GM21360 (cell line): Measurements from ENCODE around the gene RNF144A.
"Not testable (repeated sequence)": the region's sequence is repeated elsewhere in the genome, so short reads cannot be mapped to it uniquely, and the experiment has no call there.

Experiments used
- ATAC-seq: cut with Tn5 transposase; IDR thresholded peaks from one replicate; pipeline ENCODE4 v1.9.1; 2021; ENCODE audit warnings: mild to moderate bottlenecking, moderate library complexity; ENCODE audit not compliant: unreplicated experiment

The RNF144A gene

GRCh38 chr2:6927186-6927585, 10.0 kb downstream of the RNF144A start:
- no peak for ATAC-seq

DNA sequence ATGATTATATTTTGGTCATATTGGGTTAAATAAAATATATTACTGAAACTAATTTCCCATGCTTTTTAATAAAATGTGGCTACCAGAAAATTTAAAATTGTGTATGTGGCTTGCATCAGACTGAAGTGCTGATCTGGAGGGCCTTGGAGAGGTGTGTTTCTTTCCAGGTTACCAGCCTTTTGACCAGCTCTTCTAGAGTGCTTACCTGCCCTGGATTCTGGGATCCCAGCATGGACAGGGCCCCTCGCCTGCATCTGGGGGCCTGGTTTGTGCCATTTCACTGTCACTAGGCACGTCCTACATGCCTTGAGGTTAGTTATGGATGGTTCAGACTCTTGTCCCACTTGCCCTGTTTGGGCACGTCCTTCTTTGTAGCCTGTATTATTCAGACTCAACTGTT, 10.5 kb downstream of the RNF144A start:
- no peak for ATAC-seq

- no peak for ATAC-seq
Observed at GRCh38 chr2:6928452-6928851, 11.2 kb downstream of the RNF144A start.

GRCh38 chr2:6929196-6929819, 12.1 kb downstream of the RNF144A start:
- no peak for ATAC-seq

- ATAC-seq = no peak
Observed at GRCh38 chr2:6930923-6931647, 13.9 kb downstream of the RNF144A start.

- ATAC-seq = no peak
Observed at GRCh38 chr2:6931753-6932152, 14.5 kb downstream of the RNF144A start.

DNA sequence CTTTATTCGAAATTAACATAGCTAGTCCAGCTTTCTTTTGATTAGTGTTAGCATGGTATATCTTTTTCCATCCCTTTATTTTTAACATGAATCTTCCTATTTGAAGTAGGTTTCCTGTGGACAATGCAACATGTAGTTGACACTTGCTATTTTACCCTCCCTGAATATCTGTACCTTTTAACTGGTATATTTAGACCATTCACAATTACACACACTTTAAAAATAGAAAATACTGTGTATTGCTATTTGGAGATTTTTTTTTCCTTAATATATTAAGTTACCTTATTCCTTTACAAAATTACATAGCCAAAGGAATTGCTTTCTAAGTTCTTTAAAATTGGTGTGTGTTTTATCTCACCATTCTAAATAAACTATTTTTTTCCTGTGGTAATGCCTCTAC, 15.0 kb downstream of the RNF144A start:
- no peak for ATAC-seq

GRCh38 chr2:6932828-6933227, 15.6 kb downstream of the RNF144A start:
- ATAC-seq = no peak

DNA sequence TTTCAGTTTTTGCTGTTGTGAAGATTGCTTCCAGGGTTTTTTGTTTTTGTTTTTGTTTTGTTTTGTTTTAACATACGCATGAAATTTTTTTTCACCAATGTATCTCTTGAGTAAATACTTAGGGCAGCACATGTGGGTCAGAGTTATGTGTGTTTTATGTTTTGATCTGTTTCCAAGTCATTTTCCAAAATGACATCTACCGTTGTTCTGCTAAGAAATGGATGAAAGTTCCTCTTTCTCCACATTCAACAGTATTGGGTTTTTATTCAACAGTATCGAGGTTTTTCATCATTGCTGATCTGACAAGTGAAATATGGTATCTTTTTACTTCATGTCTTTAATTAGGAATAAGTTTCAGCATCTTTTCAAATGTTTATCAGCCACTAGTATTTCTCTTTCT, 16.7 kb downstream of the RNF144A start:
- ATAC-seq = no peak

GRCh38 chr2:6934345-6934744, 17.1 kb downstream of the RNF144A start:
- ATAC-seq = no peak

DNA sequence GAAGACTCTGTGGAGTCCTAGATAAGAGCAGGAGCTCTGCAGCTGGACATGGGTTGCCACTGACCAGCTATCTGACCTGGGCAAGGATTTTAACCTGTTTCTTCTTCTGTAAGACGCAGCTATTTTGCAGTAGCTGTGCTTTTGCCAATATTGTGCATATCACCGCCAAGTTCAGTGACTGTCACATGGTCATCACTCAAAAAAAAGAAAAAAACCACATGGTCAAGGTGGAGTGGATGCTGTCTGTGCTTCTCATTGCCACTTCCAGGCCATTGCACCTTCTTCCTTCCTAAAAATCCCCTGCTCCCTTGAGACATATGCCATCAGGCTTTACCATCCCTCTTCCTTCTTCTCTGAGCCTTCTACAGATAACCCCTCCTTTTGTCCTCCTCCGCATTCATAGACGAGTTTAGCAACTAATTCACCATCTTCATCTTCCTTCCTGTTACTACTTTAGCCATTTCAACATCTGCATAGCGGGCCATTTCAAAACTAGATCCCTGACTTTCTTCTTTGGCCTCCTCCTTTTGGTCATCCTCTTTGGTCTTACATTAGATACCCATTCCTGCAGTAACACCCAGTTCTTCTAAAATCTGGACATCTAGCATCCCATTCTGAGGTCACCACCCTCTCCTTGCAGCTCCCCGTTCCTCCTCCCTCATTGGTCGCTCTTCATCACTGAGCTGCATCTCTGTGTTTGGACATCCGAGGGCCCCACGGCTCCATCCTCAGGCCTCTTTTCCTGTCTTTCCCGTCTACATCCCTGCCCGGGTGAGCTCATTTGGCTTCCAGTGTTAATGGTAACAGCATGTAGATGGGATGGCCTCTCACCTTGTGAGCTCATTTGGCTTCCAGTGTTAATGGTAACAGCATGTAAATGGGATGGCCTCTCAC, 17.8 kb downstream of the RNF144A start:
- no peak for ATAC-seq

DNA sequence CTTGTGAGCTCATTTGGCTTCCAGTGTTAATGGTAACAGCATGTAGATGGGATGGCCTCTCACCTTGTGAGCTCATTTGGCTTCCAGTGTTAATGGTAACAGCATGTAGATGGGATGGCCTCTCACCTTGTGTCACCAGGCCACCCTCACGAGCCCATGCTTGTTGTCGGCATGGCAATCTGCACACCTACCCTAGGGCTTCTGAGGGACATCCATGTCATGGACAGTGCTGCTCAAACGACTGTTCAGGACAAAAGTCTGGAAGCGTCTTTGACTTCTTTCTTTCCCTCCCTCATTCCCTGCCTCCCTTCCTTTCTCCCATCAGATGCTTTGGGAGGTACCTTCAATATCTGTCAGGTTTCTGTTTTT, 18.4 kb downstream of the RNF144A start:
- ATAC-seq = not testable (repeated sequence)

- ATAC-seq = no peak
Observed at GRCh38 chr2:6937157-6937556, 19.9 kb downstream of the RNF144A start.

- no peak for ATAC-seq
Observed at GRCh38 chr2:6937582-6937981, 20.4 kb downstream of the RNF144A start.

DNA sequence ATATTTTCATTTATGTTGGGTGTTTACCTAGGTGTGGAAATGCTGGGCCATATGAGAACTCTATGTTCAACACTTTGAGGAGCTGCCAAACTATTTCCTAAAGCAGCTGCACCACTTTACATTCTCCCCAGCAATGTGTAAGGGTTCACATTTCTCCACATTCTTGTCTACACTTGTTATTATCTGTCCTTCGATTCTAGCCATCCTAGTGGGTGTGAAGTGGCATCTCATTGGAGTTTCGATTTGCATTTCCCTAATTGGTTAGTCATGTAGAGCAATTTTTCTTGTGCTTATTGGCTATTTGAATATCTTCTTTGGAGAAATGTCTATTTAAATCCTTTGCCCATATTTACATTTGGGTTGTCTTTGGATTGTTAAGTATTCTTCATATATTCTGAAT, 21.9 kb downstream of the RNF144A start:
- ATAC-seq = no peak

- no peak for ATAC-seq
Observed at GRCh38 chr2:6940820-6941219, 23.6 kb downstream of the RNF144A start.

DNA sequence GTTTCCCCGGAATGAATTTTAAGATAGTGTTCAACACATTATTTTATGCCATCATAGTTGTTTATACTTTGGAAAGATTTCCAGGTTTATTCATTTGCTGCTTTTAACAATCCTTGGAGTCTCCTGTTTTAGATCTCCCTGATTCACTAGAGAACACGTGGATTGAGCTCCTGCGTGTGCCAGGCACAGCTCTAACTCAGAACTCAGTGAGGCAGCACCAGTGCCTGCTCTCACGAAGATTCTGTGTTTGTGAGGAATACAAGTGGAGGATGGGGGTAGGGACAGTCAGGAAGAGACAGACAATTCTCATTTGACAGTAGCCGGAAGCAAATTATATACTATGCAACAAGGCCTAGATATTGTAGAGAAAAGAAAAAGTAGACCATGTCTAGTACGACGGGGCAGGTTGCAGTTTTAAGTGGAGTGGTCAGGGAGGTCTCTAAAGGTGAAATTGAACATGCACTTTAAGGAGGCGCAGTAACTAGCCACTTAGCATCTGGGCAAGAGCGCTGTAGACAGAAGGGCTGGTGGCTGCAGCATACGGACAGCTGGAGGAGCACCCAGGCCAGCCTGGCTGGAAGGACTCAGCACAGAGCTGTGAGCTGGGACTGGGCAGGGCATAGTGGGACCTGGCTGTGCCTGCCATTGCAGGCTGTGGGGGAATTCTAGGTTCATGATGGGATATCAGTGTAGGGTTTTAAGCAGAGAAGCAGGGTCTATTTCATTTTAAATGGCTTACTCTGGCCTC, 24.3 kb downstream of the RNF144A start:
- no peak for ATAC-seq

GRCh38 chr2:6942848-6943247, 25.6 kb downstream of the RNF144A start:
- ATAC-seq = no peak

GRCh38 chr2:6943523-6943922, 26.3 kb downstream of the RNF144A start:
- ATAC-seq = no peak

- ATAC-seq = no peak
Observed at GRCh38 chr2:6943971-6944370, 26.8 kb downstream of the RNF144A start.

DNA sequence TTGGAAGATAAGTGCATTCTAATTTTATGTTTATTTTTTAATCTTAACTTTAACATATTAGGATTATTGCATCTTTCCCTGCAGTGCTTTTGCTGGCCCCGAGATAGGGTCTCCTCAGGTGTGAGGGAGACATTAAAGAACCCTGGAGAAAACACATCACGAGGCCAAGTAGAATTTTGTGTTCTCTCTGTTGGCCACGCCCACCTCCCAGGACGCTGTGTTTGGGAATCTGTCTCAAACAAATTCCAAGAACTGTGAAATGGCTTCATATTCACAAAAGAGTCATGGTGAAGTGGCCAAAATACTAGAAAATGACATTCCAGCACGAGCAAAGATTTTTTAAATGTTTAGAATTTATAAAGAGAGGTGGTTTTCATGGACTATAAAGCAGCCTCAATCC, 27.3 kb downstream of the RNF144A start:
- no peak for ATAC-seq
